ENCODE measurements around the gene SFT2D1.

SFT2D1 gene

DNA sequence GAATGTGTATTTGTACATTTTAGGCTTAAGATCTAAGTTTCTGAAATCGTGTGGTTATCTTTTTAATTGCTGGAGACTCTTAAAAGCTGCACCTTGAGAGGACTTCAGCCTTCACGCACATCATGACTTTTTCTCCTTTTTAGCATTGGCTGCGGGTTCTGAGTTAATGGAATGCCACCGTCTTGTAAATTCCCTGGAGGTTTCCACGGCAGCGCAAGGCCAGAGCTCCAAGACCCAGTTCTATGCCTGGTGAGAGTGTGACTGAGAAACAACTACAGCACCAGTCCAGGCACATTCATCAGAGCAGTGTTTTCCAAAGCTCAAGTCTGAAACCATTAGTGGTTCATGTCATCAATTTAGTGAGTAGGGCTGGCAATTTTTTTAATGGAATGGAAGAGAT lies 57.1 kb downstream of the SFT2D1 start:
- no peak for TF ChIP-seq JUND (IDR thresholded peaks at IDR 0.05; ENCODE audit: low read depth)
- DNase-seq (ENCODE audit: low read depth in 1 of 2, low spot score in 1 of 2), result no peak
- in situ Hi-C loops (cut with HindIII; ENCODE audit: low pct_unique_long_range_greater_than_20kb, low sequenced_read_pairs), result no loop called here

DNA sequence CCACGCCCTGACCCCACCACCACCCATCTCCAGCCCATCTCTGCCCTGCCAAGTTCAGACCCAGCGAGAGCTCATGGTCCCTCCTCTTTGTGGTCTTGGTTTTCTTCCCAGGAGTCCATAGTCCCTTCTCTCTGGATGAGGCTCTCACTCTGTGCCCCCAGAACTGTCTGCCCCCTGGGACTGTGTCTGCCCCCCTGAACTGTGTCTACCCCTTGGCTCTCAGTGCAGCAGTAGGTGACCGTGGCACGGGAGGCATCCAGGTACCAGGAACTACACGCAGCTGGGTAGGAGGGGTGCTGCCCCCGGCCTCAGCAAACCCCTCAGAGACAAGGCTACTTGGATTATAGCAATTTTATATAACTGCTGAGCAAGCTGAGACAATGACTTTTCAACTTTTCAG lies 57.7 kb downstream of the SFT2D1 start:
- in situ Hi-C loops (cut with HindIII; ENCODE audit: low pct_unique_long_range_greater_than_20kb, low sequenced_read_pairs), result no loop called here
- TF ChIP-seq JUND (IDR thresholded peaks at IDR 0.05; ENCODE audit: low read depth), result no peak
- no peak for DNase-seq (ENCODE audit: low read depth in 1 of 2, low spot score in 1 of 2)

DNA sequence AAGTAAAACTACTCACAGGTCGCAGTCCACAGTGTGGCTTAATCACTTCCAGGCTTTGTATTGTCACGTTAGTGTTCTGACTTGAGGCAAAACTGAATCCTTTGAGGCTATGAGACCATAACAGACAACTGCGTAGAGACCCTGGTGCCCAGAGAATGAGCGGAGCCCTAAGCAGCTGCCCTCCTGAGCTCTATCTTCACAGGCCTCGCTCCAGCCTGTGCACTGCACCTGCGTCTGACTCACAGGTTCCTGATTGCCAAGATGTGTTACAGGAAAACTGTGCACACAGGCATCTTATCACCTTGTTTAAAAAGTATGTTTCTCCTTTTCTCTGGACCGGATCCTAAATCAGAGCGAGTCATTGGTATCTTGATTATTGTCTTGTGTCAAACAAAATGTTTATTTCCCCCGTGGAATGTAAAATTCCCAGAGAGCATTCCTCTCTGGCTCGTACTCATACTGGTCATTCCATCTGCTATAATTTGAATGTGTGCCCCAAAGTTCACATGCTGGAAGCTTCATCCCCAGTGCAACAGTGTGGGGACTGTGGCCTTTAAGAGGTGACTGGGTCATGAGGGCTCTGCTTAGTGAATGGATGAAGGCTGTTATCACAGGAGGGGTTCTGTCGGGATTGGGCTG lies 59.8 kb downstream of the SFT2D1 start:
- no peak for DNase-seq (ENCODE audit: low read depth in 1 of 2, low spot score in 1 of 2)
- no peak for TF ChIP-seq JUND (IDR thresholded peaks at IDR 0.05; ENCODE audit: low read depth)
- in situ Hi-C loops (cut with HindIII; ENCODE audit: low pct_unique_long_range_greater_than_20kb, low sequenced_read_pairs), result no loop called here

DNA sequence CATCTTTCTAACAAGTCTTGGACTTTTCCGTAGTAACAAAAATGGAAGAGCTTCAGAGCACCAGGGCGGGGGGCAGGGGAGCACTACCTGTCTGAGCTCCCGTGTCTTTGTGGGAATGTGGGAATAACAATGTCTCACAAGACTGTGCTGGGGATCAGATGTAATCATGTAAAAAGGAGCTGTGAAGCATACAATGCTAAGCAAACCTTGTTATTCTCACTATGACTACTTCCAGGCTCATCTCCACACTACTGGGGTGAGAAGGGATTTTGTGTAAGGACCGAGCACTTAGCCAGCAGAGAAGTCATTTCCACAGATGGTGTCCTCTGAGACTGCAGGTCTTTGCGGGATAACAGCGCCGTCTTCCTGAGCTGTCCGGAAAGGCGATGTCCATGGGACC lies 61.2 kb downstream of the SFT2D1 start:
- TF ChIP-seq JUND (IDR thresholded peaks at IDR 0.05; ENCODE audit: low read depth), result no peak
- DNase-seq (ENCODE audit: low read depth in 1 of 2, low spot score in 1 of 2), result no peak
- in situ Hi-C loops (cut with HindIII; ENCODE audit: low pct_unique_long_range_greater_than_20kb, low sequenced_read_pairs), result no loop called here

DNA sequence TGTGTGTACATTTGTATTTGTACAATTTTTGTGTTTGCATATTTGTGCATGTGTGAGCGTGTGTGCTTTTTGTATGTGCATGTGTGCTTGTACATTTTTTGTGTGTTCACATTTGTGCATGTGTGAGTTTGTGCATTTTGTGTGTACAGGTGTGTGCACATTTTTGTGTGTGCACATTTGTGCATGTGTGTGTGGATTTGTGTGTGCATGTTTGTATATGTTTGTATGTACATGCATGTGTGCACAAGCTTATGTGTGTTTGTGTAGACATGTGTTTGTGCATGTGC lies 63.0 kb downstream of the SFT2D1 start:
- no peak for DNase-seq (ENCODE audit: low read depth in 1 of 2, low spot score in 1 of 2)
- no peak for TF ChIP-seq JUND (IDR thresholded peaks at IDR 0.05; ENCODE audit: low read depth)
- in situ Hi-C loops (cut with HindIII; ENCODE audit: low pct_unique_long_range_greater_than_20kb, low sequenced_read_pairs), result no loop called here

DNA sequence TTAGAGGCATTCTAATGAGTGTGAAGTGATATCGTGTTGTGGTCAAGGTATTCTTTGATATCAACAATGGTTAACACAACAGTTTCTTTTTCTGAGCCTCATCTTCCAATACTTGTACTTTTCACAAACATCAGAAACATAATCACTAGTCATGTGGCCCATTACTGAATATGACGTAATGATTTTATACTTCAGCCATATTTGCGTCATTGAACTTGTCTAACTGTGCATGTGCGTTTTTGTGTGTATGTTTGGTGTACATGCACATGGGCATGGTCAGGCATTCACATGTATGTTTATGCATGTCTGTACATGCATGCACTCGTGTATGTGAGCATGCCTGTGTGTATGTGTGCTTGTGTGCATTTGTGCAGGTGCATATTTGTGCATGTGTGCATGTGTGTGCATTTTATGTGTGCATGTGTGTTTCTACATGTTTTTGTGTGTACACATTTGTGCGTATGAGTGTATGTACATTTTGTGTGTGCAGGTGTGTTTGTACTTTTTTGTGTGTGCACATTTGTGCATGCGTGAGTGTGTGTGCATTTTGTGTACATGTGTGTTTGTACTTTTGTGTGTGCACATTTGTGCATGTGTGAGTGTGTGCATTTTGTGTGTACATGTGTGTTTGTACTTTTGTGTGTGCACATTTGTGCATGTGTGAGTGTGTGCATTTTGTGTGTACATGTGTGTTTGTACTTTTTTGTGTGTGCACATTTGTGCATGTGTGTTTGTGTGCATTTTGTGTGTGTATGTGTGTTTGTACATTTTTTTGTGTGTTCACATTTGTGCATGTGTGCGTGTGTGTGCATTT lies 63.6 kb downstream of the SFT2D1 start:
- in situ Hi-C loops (cut with HindIII; ENCODE audit: low pct_unique_long_range_greater_than_20kb, low sequenced_read_pairs), result no loop called here
- DNase-seq (ENCODE audit: low read depth in 1 of 2, low spot score in 1 of 2), result no peak
- no peak for TF ChIP-seq JUND (IDR thresholded peaks at IDR 0.05; ENCODE audit: low read depth)

DNA sequence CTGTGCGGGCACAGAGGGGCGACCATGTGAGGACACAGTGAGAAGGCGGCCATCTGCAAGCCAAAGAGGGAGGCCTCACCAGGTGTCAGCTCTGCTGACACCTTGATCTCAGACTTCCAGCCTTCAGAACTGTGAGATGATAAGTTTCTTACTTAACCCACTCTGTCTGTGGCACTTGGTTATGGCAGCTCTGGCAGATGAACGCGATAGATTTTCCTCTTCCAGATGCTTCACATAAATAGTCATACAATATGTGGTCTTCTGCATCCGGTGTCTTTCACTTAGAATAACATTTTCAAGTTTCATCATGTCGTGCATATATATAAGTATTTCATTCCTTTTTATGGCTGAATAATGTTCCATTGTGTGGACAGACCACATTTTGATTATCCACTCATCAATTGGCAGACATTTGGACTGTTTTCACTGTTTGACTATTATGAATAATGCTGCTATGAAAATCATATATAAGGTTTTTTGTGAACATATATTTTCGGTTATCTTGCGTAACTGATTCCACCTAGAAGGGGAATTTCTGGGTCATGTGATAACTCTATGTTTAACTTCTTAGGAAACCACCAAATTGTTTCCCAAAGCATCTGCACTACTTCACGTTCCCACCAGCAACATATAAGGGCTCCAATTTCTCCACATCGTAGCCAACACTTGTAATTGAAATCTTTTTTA lies 64.3 kb downstream of the SFT2D1 start:
- in situ Hi-C loops (cut with HindIII; ENCODE audit: low pct_unique_long_range_greater_than_20kb, low sequenced_read_pairs), result no loop called here
- TF ChIP-seq JUND (IDR thresholded peaks at IDR 0.05; ENCODE audit: low read depth), result no peak
- DNase-seq (ENCODE audit: low read depth in 1 of 2, low spot score in 1 of 2), result no peak

DNA sequence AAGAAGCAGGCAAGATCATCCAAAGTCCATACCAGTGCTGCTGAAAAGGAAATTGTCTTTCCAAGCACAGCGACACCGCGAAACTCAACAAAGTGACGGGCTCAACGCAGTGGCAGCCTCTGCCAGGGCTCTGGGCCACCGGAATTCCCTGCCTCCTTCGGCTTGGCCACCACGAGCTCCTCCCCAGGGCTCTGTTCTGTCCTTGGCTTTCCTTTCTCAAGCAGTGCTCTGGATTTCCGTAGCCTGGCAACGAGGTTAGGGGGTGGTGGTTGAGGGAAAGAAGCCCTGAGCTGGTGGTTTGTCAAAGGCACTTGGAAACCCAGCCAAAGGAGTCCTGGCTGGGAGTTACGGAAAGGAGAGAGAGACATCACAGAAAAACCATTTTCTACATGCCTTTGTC lies 65.3 kb downstream of the SFT2D1 start:
- in situ Hi-C loops (cut with HindIII; ENCODE audit: low pct_unique_long_range_greater_than_20kb, low sequenced_read_pairs), result no loop called here
- no peak for DNase-seq (ENCODE audit: low read depth in 1 of 2, low spot score in 1 of 2)
- no peak for TF ChIP-seq JUND (IDR thresholded peaks at IDR 0.05; ENCODE audit: low read depth)

DNA sequence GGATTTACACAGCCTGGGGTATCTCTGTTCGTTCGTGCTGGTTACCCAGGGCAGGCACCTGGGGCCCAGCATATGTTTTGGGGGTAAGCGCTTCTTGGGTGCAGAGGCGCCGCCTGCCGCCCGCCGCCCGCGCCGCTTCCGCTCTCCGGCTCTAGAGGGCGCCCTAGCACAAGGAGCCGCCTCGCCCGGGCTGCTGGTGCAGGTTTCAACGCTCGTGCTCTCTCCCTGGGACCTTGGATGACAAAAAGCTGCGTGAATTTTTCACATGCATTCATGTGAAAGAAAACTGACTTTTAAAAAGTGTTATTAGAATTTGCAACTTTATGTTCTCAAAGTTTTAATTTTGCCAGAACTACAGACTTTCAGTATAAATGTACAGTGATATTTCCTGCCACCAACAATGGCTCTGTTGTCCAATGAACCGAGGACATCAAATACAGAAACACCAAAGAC lies 66.6 kb downstream of the SFT2D1 start:
- DNase-seq (ENCODE audit: low read depth in 1 of 2, low spot score in 1 of 2), result peak; percentile 51 to 59
- TF ChIP-seq JUND (IDR thresholded peaks at IDR 0.05; ENCODE audit: low read depth), result no peak
- in situ Hi-C loops (cut with HindIII; ENCODE audit: low pct_unique_long_range_greater_than_20kb, low sequenced_read_pairs), result no loop called here

DNA sequence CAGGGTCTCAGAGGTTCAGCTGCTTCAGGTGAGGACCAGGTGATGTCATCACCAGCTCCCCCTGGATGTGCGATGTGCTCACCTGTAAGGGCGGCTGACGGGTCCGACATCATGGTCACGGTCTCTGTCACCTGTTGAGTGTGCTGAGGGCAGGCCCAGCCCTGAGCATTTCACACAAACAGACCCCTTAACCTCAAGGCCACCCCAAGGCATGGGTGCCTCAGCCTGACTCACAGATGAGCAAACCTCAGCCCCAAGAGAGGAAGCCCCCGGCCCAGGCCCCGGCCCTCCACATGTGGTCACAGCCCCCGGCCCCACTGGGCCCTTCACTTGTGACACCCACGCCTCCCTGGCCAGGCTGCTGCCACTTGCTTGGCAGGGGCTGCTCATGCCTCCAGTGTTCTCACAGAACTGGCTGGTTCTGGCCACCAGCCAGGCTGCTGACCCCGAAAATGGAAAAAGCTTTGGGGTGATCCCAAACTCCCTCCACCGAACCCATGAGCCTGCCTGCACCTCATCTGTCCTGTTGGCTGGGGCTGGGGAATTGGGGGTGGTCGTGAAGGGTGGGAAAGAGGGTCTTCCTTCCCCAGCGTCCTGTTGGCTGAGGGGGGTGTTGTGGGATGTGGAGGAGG lies 67.5 kb downstream of the SFT2D1 start:
- in situ Hi-C loops (cut with HindIII; ENCODE audit: low pct_unique_long_range_greater_than_20kb, low sequenced_read_pairs), result no loop called here
- no peak for DNase-seq (ENCODE audit: low read depth in 1 of 2, low spot score in 1 of 2)
- no peak for TF ChIP-seq JUND (IDR thresholded peaks at IDR 0.05; ENCODE audit: low read depth)

DNA sequence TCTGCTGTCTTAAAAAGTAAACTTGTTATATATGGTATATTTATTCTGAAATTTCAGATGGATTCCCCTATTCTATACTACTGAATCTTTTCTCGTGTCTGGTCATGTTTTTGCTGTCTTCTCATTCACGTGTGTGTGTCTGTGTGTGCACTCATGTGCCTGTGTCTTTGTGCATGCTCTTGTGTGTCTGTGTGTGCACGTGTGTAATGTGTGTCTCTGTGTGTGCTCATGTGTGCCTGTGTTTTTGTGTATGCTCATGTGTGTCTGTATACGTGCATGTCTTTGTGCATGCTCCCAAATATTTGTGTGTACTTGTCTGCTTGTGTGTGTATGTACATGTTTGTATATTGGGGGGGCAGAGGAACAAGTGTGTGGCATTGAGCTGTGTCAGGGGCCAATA lies 68.2 kb downstream of the SFT2D1 start:
- in situ Hi-C loops (cut with HindIII; ENCODE audit: low pct_unique_long_range_greater_than_20kb, low sequenced_read_pairs), result no loop called here
- TF ChIP-seq JUND (IDR thresholded peaks at IDR 0.05; ENCODE audit: low read depth), result no peak
- no peak for DNase-seq (ENCODE audit: low read depth in 1 of 2, low spot score in 1 of 2)

DNA sequence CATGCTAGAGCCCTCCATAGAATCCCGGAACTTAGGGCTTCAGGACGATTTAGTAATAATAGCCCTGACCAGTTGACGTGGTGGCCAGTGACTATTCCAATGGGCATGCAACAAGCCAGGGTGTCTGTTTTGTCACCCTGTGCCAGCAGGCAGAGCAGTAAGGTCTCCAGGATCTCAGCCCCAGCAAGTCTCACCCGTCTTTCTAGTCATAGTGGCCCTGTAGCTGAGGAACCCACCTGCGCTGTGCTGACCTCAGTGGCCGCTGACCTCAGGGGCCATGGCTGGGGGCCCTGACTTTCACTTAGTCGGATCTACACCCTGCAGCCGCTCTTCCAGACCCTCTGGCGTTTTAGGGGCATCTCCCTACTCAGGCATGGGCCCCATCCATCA lies 71.0 kb downstream of the SFT2D1 start:
- DNase-seq (ENCODE audit: low read depth in 1 of 2, low spot score in 1 of 2), result no peak
- no peak for TF ChIP-seq JUND (IDR thresholded peaks at IDR 0.05; ENCODE audit: low read depth)
- in situ Hi-C loops (cut with HindIII; ENCODE audit: low pct_unique_long_range_greater_than_20kb, low sequenced_read_pairs), result no loop called here
